NCI-H82 (cell line): Measurements from ENCODE around the gene CSNK1G1.
"Not testable (repeated sequence)": the region's sequence is repeated elsewhere in the genome, so short reads cannot be mapped to it uniquely, and the experiment has no call there.

ENCODE experiments used
- DNase-seq: peaks from one replicate; lab custom pipeline; 2025; lab: John Stamatoyannopoulos, UW

The CSNK1G1 gene

GRCh38 chr15:64237677-64238076, 118.3 kb downstream of the CSNK1G1 start:
- DNase-seq = no peak

DNA sequence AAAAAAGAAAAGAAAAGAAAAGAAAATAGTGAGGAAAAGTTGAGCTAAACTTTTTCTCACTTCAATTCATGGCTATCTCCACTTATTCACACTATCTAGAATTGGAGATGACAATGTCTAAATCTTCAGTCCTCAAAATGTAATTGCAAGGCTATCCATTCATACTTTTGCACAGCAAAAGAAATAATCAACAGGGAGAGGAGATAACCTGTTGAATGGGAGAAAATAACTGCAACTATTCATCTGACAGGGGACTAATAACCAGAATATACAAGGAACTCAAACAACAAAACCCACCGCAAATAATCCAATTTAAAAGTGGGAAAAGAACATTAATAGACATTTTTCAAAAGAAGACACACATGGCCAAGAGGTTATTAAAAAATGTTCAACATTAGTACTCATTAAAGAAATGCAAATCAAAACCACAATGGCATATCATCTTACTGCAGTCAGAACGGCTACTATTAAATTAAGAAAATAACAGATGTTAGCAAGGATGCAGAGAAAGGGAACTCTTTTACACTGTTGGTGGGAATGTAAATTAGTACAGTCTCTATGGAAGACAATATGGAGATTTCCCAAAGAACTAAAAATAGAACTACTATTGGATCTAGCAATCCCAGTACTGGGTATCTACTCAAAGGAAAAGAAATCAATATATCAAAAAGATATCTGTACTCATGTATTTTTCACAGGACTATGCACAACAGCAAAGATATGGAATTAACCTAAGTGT, 119.6 kb downstream of the CSNK1G1 start:
- DNase-seq = no peak

GRCh38 chr15:64235552-64235951, 120.4 kb downstream of the CSNK1G1 start:
- no peak for DNase-seq

- no peak for DNase-seq
Observed at GRCh38 chr15:64233299-64233698, 122.7 kb downstream of the CSNK1G1 start.

DNA sequence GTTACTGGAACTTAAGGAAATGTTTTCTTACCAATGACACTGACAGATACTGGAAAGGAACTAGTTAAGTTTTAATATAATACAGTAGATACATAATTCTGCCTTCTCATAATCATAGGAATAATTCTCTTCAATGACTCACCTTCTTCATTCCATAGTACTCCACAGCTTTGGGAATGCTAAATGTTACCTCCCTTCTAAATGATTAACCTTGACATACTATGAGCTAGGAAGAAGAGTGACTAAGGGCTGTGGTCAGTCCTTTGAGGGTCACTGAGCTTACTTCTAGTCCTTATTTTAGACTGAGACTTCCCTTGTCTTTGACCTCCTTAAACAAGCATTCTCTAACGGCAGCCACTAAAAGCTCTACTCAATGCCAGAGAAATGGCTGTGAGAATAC, 123.6 kb downstream of the CSNK1G1 start:
- DNase-seq = no peak

- DNase-seq = no peak
Observed at GRCh38 chr15:64229129-64229724, 126.7 kb downstream of the CSNK1G1 start.

- DNase-seq = no peak
Observed at GRCh38 chr15:64225804-64226203, 130.2 kb downstream of the CSNK1G1 start.

DNA sequence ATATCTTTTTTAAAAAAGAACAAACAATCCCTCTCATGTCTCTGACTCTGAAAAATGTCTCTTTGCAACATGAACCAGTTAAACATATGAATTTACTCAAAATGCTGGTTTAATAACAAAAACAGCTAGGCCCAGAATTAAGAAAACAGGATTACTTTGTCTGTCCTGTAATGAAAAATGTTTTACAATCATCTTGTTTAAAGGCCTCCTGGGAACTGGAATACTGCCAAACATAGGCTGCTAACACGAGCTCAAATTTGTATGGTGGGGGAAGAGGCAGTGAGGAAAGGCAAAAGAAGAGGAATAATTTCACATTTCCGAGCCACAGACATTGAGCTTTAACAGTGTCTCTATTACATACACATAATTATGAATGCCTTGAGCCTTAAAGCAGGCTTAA, 131.5 kb downstream of the CSNK1G1 start:
- peak; percentile 81 for DNase-seq

- no peak for DNase-seq
Observed at GRCh38 chr15:64223882-64224281, 132.1 kb downstream of the CSNK1G1 start.

DNA sequence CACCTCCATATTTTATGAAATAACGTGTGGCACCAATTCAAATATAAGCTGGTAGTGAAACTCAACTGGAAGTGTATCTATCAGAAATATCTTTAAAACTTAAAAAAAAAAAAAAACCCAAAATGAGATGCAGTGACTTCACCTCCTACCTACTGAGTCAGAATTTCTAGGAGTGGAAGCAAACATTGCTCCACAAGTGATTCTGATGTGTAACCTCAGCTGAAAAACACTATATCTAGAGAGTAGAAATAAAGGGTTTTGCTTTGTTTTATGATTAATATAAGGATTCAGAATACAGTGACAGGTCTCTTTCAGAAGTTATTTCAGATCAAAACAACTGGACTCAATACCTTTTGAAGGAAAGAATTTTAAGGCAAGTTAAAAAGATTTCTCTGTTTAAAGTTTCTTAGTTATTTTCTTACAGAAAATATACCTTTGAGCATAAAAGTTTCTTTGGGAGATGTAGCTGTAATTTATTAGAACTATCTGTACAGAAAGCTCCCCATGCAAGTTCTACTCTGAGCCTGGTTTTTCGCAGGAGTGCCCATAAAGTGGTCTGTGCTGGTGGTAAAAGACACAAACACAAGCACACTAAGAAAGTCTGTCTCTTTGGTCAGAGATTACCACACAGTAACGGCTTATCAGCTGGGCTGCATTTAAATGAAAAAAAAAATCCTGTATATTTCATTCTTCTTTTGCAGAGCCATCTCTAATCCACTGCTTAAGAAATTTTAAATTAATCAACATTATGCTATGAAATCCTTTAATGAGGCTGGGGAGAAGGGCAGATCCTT, 133.2 kb downstream of the CSNK1G1 start:
- peak; percentile 66 for DNase-seq

DNA sequence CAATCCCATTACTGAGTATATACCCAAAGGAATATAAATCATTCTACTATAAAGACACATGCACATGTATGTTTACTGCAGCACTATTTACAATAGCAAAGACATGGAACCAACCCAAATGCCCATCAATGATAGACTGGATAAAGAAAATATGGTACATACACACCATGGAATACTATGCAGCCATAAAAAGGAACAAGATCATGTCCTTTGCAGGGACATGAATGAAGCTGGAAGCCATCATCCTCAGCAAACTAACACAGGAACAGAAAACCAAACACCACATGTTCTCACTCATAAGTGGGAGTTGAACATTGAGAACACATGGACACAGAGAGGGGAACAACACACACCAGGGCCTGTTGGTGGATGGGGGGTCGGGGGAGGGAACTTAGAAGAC, 134.1 kb downstream of the CSNK1G1 start:
- DNase-seq = not testable (repeated sequence)

- not testable (repeated sequence) for DNase-seq
Observed at GRCh38 chr15:64217429-64217750, 138.6 kb downstream of the CSNK1G1 start.

DNA sequence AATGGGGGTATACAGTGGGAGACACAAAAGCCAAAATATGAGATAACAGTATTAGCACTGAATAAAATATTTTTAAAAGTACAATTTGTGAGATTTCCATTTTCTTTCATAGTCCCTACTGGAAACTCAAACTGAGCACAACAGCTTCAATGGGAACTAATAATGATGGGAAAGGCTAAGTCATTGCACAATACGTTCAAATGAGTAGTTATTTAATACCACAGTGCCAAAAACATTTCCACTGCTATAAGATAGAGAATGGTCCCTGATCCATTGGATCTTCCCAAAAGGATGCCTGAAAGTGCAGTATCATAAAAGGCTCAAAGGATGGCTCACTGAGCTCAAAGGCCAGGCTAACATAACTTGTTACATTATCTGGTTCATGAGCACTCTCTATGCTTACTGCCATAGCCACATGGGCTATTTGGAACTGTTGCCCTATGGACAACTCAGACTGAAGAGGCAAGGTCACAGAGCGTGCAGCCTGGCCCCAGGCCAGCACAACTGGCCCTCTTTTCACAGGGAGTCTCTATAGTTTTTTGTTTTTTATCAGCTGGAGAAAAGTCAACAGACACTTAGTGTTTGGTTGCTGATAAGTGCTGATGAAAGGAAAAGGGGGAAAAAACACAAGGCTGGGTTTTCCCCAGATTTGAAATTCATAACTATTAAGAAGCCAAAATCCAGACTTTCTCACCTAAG, 139.1 kb downstream of the CSNK1G1 start:
- no peak for DNase-seq

GRCh38 chr15:64216196-64216595, 139.8 kb downstream of the CSNK1G1 start:
- DNase-seq = no peak

- no peak for DNase-seq
Observed at GRCh38 chr15:64213646-64214045, 142.3 kb downstream of the CSNK1G1 start.

GRCh38 chr15:64211696-64212095, 144.3 kb downstream of the CSNK1G1 start:
- DNase-seq = no peak

- DNase-seq = no peak
Observed at GRCh38 chr15:64210371-64210770, 145.6 kb downstream of the CSNK1G1 start.

- peak; percentile 43 for DNase-seq
Observed at GRCh38 chr15:64209680-64210334, 146.2 kb downstream of the CSNK1G1 start.

DNA sequence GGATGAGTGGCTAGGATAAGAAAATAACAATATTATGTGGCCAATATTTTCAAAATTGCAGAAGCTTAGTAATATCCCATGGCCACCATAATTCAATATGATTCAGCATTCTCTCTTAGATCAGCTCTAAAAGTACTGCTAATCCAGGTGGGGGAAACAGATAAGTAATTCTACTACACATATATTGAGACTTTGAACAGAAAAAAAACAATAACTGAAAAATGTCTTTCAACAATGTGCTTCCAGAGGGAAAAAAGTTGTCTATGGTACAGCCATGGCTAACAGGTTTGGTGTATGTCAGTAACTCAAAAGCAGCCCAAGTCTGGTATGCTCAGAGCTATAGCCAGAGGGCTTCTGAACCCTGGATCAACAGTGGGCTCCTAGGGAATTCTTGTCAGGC, 150.8 kb downstream of the CSNK1G1 start:
- DNase-seq = no peak

- DNase-seq = peak; percentile 40
Observed at GRCh38 chr15:64197425-64197824, 158.5 kb downstream of the CSNK1G1 start.

- peak; percentile 78 for DNase-seq
Observed at GRCh38 chr15:64193971-64194370, 162.0 kb downstream of the CSNK1G1 start.
